Hepatocyte (in vitro differentiated cells): ENCODE data around the gene NCOR1. TPM values are rescaled to one million over a fixed set of nuclear protein-coding genes. Genes with fewer than 3 reads are reported as not detected.
"Not testable (repeated sequence)": the region's sequence is repeated elsewhere in the genome, so short reads cannot be mapped to it uniquely, and the experiment has no call there.

Experiments used
- DNase-seq: peaks from one replicate; pipeline ENCODE4 v3.0.0-alpha.2; 2016; ENCODE audit warnings: low spot score
- H2AFZ ChIP-seq: fragments of 200-600 bp; sonication (generic); 2 replicates; pipeline ENCODE4 v1.6.0; 2016; ENCODE audit warnings: antibody characterized with exemption, mild to moderate bottlenecking
- H3K27ac ChIP-seq: fragments of 200-600 bp; sonication (generic); 2 replicates; pipeline ENCODE4 v1.5.1; 2016; ENCODE audit warnings: mild to moderate bottlenecking
- H3K27me3 ChIP-seq: fragments of 200-600 bp; sonication (generic); 2 replicates; pipeline ENCODE4 v1.6.1; 2016
- H3K36me3 ChIP-seq: fragments of 200-600 bp; sonication (generic); replicated peaks from 2 replicates; pipeline ENCODE4 v1.5.1; 2016; ENCODE audit warnings: low read depth; ENCODE audit not compliant: insufficient read depth
- H3K4me1 ChIP-seq: fragments of 200-600 bp; sonication (generic); 2 replicates; pipeline ENCODE4 v1.5.1; 2016; ENCODE audit warnings: mild to moderate bottlenecking, moderate library complexity; ENCODE audit not compliant: insufficient read depth
- H3K4me2 ChIP-seq: fragments of 200-600 bp; sonication (generic); 2 replicates; pipeline ENCODE4 v1.6.0; 2016
- H3K4me3 ChIP-seq: fragments of 200-600 bp; sonication (generic); 2 replicates; pipeline ENCODE4 v1.5.1; 2016; ENCODE audit warnings: mild to moderate bottlenecking
- H3K79me2 ChIP-seq: fragments of 200-600 bp; sonication (generic); 2 replicates; pipeline ENCODE4 v1.6.0; 2017; ENCODE audit warnings: mild to moderate bottlenecking
- H3K9me2 ChIP-seq: fragments of 200-600 bp; sonication (generic); replicated peaks from 2 replicates; pipeline ENCODE4 v1.6.0; 2017; ENCODE audit warnings: mild to moderate bottlenecking; ENCODE audit not compliant: insufficient read depth
- H3K9me3 ChIP-seq: fragments of 200-600 bp; sonication (generic); 2 replicates; pipeline ENCODE4 v1.5.1; 2016; ENCODE audit warnings: low read depth, mild to moderate bottlenecking
- H4K20me1 ChIP-seq: fragments of 200-600 bp; sonication (generic); 2 replicates; pipeline ENCODE4 v1.6.0; 2016; ENCODE audit warnings: mild to moderate bottlenecking; ENCODE audit not compliant: insufficient read depth, poor library complexity, severe bottlenecking
- EZH2 ChIP-seq: fragments of 200-600 bp; sonication (generic); IDR thresholded peaks from 2 replicates; pipeline ENCODE4 v1.6.1; 2016; ENCODE audit warnings: antibody characterized with exemption, mild to moderate bottlenecking, borderline replicate concordance
- EZH2phosphoT487 ChIP-seq: fragments of 200-600 bp; sonication (generic); IDR thresholded peaks from one replicate; pipeline ENCODE4 v1.6.1; 2018; ENCODE audit warnings: antibody characterized with exemption, mild to moderate bottlenecking, low read depth, moderate library complexity; ENCODE audit not compliant: unreplicated experiment, severe bottlenecking
- WGBS: methylation state at CpG from one replicate; pipeline ENCODE4 v1.1.6; 2016; ENCODE audit warnings: low lambda C conversion rate; ENCODE audit errors: missing lambda C conversion rate; 5-methylcytosine and 5-hydroxymethylcytosine counted together
- polyA plus RNA-seq: library from polyadenylated mRNA; unstranded; fragments of >200 nt; fragmentation: Nextera tagmentation; extraction: Ambion mirVana; gene quantifications from 2 replicates; pipeline ENCODE4 v1.2.1, GENCODE V29; 2016
- total RNA-seq: library from RNA; depleted of rRNA; stranded (reverse); fragments of >200 nt; gene quantifications from 2 replicates; pipeline ENCODE4 v1.2.3, GENCODE V29; 2014
- TF ChIP-seq, protein P1 (sequence below): fragments of 200-600 bp; sonication (generic); IDR thresholded peaks from 2 replicates; pipeline ENCODE4 v1.5.1; 2016; ENCODE audit warnings: antibody characterized with exemption, mild to moderate bottlenecking; ENCODE audit not compliant: poor library complexity

NCOR1 gene
- total and polyA plus RNA-seq, 2 experiments from 2014 or later: 73.7 to 117 TPM

DNA sequence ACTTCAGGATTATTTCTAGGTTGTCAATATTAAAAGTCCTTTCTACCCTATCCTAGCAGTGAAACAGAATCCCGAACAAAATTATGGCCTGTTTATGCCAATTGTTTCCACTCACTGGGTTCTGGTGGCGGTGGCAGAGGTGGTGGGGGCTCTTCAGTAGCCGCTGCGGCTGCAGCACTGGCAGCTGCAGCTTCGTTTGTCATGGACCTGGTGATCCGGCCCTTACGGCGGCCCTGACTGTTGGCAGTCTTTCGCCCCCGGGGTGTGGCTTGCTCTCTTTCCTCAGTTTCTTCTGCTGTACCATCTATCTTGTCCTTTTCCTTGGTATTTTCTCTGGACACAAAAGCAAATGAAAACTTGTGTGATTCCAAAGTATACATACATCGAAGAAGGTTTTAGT lies 94.4 kb downstream of the NCOR1 start:
- H3K27me3 ChIP-seq: no peaks in the 10 kb centered on the region
- no peak overlapping the region for H2AFZ ChIP-seq
- no peak overlapping the region for H3K4me2 ChIP-seq
- 98% methylated on average over 11 of the region's 11 CpGs for WGBS
- TF ChIP-seq, protein P1, sequence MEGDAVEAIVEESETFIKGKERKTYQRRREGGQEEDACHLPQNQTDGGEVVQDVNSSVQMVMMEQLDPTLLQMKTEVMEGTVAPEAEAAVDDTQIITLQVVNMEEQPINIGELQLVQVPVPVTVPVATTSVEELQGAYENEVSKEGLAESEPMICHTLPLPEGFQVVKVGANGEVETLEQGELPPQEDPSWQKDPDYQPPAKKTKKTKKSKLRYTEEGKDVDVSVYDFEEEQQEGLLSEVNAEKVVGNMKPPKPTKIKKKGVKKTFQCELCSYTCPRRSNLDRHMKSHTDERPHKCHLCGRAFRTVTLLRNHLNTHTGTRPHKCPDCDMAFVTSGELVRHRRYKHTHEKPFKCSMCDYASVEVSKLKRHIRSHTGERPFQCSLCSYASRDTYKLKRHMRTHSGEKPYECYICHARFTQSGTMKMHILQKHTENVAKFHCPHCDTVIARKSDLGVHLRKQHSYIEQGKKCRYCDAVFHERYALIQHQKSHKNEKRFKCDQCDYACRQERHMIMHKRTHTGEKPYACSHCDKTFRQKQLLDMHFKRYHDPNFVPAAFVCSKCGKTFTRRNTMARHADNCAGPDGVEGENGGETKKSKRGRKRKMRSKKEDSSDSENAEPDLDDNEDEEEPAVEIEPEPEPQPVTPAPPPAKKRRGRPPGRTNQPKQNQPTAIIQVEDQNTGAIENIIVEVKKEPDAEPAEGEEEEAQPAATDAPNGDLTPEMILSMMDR: no peak
- TF ChIP-seq EZH2phosphoT487 (no peak), EZH2 (no peak)
- H3K9me2 ChIP-seq: no peaks in the 10 kb centered on the region
- H3K27ac ChIP-seq: no peak overlapping the region
- no peaks in the 10 kb centered on the region for H3K9me3 ChIP-seq
- H3K79me2 ChIP-seq: peaks cover 5% of the 10 kb centered on the region
- no peak overlapping the region for H3K4me3 ChIP-seq
- H3K4me1 ChIP-seq: no peaks in the 10 kb centered on the region
- peaks cover 4% of the 10 kb centered on the region for H3K36me3 ChIP-seq
- H4K20me1 ChIP-seq: no peaks in the 10 kb centered on the region
- no peak for DNase-seq

DNA sequence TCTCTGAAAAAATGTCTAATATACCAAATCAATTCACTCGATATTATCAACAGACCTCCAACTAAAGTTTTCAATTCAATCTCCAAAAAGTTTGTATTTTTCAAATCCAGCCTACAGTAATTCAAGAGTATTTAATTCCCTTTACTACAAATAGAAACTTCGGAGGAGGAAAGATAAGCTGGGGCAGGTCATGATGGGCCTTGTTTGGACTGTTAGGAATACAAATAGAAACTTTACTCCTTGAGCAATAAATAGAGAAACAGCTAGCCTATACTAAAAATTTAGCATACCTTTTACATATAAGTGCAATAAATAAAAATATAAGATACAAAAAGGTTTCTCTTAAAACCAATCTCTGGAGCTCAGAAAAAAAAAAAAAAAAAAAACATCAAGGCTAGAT lies 98.2 kb downstream of the NCOR1 start:
- Histone ChIP-seq H3K4me1 (no peaks in the 10 kb centered on the region), H3K27me3 (no peaks in the 10 kb centered on the region), H3K9me3 (no peaks in the 10 kb centered on the region), H3K9me2 (no peaks in the 10 kb centered on the region), H3K79me2 (peaks cover 3% of the 10 kb centered on the region), H3K4me3 (no peak overlapping the region), H3K4me2 (no peak overlapping the region), H3K36me3 (peaks cover 4% of the 10 kb centered on the region), H4K20me1 (no peaks in the 10 kb centered on the region), H3K27ac (no peak overlapping the region), H2AFZ (no peak overlapping the region)
- 81% methylated on average over 2 of the region's 2 CpGs for WGBS
- no peak for DNase-seq
- TF ChIP-seq, protein P1: no peak
- TF ChIP-seq EZH2phosphoT487 (no peak), EZH2 (no peak)

DNA sequence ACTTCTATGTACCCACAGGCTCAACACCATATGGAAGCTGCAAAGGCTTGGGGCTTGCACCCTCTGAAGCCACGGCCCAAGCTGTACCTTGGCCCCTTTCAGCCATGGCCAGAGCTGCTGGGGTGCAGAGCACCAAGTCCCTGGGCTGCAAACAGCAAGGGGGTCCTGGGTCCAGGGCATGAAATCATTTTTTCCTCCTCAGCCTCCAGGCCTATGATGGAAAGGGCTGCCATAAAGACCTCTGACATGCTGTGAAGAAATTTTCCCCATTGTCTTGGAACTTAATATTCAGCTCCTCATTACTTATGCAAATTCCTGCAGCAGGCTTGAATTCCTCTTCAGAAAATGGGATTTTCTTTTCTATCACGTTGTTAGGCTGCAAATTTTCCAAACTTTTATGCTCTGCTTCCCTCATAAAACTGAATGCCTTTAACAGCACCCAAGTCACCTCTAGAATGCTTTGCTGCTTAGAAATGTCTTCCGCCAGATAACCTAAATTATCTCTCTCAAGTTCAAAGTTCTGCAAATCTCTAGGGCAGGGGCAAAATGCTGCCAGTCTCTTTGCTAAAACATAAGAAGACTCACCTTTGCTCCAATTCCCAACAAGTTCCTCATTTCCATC lies 100.1 kb downstream of the NCOR1 start:
- not testable (repeated sequence) for H3K9me2 ChIP-seq, H3K4me2 ChIP-seq, DNase-seq, H2AFZ ChIP-seq, H4K20me1 ChIP-seq, H3K36me3 ChIP-seq, H3K27me3 ChIP-seq, H3K27ac ChIP-seq, H3K4me1 ChIP-seq, H3K4me3 ChIP-seq, H3K9me3 ChIP-seq
- 98% methylated on average over 3 of the region's 3 CpGs for WGBS
- H3K79me2 ChIP-seq: peaks cover 10% of the 10 kb centered on the region

DNA sequence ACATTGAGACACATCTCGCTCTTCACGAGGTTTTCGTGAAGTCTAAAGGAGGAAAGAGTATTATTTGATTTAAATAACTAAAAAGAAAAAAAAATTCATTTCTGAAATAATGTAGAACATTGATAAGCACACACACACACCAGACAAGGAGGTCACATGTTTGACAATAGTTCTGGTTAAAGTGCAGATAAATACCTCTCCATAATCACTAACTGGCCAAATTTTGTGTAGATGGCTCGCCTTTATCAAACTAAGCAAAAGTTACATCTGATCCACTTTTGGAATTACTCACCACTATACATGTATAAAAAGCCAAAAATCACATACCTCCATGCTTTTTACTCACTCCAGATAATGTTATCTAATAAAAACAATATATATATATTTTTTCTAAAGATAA lies 106.5 kb downstream of the NCOR1 start:
- DNase-seq: no peak
- TF ChIP-seq, protein P1: no peak
- no peak for TF ChIP-seq EZH2phosphoT487
- Histone ChIP-seq H3K27ac (no peak overlapping the region), H2AFZ (no peak overlapping the region), H3K79me2 (peaks cover 30% of the 10 kb centered on the region), H4K20me1 (no peaks in the 10 kb centered on the region), H3K4me1 (peaks cover 4% of the 10 kb centered on the region), H3K36me3 (peaks cover 4% of the 10 kb centered on the region), H3K9me3 (no peaks in the 10 kb centered on the region), H3K4me3 (no peak overlapping the region), H3K4me2 (no peak overlapping the region), H3K27me3 (no peaks in the 10 kb centered on the region), H3K9me2 (no peaks in the 10 kb centered on the region)
- WGBS: 98% methylated on average over 4 of the region's 4 CpGs
